Measurements from ENCODE around the gene TEAD4. TPM values are rescaled to one million over a fixed set of nuclear protein-coding genes. Genes with fewer than 3 reads are reported as not detected.
A peak's percentile ranks its signal among the peaks of the same experiment; 100 is the strongest.

The TEAD4 gene
- total RNA-seq, 1 experiment from 2014 or later = 96.8 TPM

GRCh38 chr12:3035815-3036702 is 76.9 kb downstream of the TEAD4 start:
- H3K36me3 Mint-ChIP-seq = peaks cover 35% of the 10 kb centered on the region
- H3K9me3 Mint-ChIP-seq = no peaks in the 10 kb centered on the region
- H3K4me3 Mint-ChIP-seq = no peak overlapping the region
- H3K27ac Mint-ChIP-seq = no peak overlapping the region
- ATAC-seq (no peak), DNase-seq (ENCODE audit: low spot score) (no peak)
- TF ChIP-seq CTCF (IDR thresholded peaks at IDR 0.05) = 0 out of 2 replicates have a peak, but pooled peaks have one; percentile 20
- TF ChIP-seq EMX1 (CRISPR knock-in tag; IDR thresholded peaks at IDR 0.05) = no peak
- TF ChIP-seq NFYB (CRISPR knock-in tag; conservative IDR thresholded peaks at IDR 0.05; ENCODE audit: low read depth) = no peak
- no peak for TF ChIP-seq HMGA2 (CRISPR knock-in tag; IDR thresholded peaks at IDR 0.05)
- TF ChIP-seq, protein P1, sequence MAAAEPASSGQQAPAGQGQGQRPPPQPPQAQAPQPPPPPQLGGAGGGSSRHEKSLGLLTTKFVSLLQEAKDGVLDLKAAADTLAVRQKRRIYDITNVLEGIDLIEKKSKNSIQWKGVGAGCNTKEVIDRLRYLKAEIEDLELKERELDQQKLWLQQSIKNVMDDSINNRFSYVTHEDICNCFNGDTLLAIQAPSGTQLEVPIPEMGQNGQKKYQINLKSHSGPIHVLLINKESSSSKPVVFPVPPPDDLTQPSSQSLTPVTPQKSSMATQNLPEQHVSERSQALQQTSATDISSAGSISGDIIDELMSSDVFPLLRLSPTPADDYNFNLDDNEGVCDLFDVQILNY (CRISPR knock-in tag; IDR thresholded peaks at IDR 0.05) = no peak
- no peak for TF ChIP-seq AFF4 (CRISPR knock-in tag; IDR thresholded peaks at IDR 0.05; ENCODE audit: borderline replicate concordance)
- no peak for TF ChIP-seq PRRX2 (CRISPR knock-in tag; IDR thresholded peaks at IDR 0.05)
- no peak for TF ChIP-seq ATF6 (CRISPR knock-in tag; IDR thresholded peaks at IDR 0.05)
- H3K27me3 Mint-ChIP-seq (ENCODE audit: low read depth) = no peaks in the 10 kb centered on the region
- ChIA-PET CTCF (interaction anchor here (0.5 to 2.7 kb wide), 2 partner anchors 163 to 182 kb away, joined by 3 to 26 read pairs; no protein-coding TSS in a partner anchor), POLR2A (no interaction called here)
- H3K4me1 Mint-ChIP-seq = peaks cover 7% of the 10 kb centered on the region

DNA sequence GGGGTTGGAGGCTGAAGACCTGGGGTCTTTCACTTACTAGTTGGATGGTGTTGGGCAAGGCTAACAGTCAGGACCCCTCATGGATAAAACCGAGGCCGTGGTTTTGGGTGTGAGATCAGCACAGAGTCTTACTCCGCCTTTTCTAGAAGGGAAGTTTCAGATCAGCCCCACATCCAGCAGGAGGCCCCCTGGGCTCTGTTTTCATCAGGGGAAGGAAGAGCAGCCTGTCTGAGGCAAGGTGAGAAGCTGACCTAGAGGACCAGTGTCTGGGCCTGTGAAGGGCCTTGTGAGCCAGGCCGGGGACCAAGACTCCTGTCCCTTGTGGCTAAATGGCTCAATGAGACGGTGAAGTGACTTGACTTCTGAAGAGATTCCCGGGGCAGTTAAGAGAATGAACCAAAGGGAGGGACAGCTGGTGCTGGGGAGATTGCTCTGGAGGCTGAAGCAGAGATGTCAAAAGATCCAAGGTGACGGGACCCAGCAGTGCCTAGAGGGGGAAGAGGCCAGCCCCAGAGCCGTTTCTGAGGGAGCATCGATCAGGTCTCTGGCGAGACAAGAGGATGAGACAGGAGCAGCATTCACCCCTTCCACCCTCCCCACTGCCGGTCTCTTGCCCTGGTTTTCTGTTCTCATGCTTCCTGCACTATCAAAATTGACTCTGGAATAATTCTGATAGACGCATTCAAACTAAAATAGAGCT is 77.9 kb downstream of the TEAD4 start:
- Mint-ChIP-seq H3K4me3 (no peak overlapping the region), H3K9me3 (no peaks in the 10 kb centered on the region), H3K27me3 (ENCODE audit: low read depth) (no peaks in the 10 kb centered on the region), H3K36me3 (peaks cover 34% of the 10 kb centered on the region), H3K27ac (peak overlapping the region; percentile 66), H3K4me1 (peaks cover 7% of the 10 kb centered on the region)
- ATAC-seq (no peak), DNase-seq (ENCODE audit: low spot score) (no peak)
- ChIA-PET CTCF (no interaction called here), POLR2A (interaction anchor here (1.3 kb wide), 1 partner anchor 9 kb away, joined by 3 read pairs; no protein-coding TSS in a partner anchor)
- no peak for TF ChIP-seq IRF2 (CRISPR knock-in tag; IDR thresholded peaks at IDR 0.05; ENCODE audit: borderline replicate concordance, low read depth)
- TF ChIP-seq, protein P2, sequence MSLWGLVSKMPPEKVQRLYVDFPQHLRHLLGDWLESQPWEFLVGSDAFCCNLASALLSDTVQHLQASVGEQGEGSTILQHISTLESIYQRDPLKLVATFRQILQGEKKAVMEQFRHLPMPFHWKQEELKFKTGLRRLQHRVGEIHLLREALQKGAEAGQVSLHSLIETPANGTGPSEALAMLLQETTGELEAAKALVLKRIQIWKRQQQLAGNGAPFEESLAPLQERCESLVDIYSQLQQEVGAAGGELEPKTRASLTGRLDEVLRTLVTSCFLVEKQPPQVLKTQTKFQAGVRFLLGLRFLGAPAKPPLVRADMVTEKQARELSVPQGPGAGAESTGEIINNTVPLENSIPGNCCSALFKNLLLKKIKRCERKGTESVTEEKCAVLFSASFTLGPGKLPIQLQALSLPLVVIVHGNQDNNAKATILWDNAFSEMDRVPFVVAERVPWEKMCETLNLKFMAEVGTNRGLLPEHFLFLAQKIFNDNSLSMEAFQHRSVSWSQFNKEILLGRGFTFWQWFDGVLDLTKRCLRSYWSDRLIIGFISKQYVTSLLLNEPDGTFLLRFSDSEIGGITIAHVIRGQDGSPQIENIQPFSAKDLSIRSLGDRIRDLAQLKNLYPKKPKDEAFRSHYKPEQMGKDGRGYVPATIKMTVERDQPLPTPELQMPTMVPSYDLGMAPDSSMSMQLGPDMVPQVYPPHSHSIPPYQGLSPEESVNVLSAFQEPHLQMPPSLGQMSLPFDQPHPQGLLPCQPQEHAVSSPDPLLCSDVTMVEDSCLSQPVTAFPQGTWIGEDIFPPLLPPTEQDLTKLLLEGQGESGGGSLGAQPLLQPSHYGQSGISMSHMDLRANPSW (CRISPR knock-in tag; conservative IDR thresholded peaks at IDR 0.05; ENCODE audit: low read depth) = no peak
- TF ChIP-seq, protein P3, sequence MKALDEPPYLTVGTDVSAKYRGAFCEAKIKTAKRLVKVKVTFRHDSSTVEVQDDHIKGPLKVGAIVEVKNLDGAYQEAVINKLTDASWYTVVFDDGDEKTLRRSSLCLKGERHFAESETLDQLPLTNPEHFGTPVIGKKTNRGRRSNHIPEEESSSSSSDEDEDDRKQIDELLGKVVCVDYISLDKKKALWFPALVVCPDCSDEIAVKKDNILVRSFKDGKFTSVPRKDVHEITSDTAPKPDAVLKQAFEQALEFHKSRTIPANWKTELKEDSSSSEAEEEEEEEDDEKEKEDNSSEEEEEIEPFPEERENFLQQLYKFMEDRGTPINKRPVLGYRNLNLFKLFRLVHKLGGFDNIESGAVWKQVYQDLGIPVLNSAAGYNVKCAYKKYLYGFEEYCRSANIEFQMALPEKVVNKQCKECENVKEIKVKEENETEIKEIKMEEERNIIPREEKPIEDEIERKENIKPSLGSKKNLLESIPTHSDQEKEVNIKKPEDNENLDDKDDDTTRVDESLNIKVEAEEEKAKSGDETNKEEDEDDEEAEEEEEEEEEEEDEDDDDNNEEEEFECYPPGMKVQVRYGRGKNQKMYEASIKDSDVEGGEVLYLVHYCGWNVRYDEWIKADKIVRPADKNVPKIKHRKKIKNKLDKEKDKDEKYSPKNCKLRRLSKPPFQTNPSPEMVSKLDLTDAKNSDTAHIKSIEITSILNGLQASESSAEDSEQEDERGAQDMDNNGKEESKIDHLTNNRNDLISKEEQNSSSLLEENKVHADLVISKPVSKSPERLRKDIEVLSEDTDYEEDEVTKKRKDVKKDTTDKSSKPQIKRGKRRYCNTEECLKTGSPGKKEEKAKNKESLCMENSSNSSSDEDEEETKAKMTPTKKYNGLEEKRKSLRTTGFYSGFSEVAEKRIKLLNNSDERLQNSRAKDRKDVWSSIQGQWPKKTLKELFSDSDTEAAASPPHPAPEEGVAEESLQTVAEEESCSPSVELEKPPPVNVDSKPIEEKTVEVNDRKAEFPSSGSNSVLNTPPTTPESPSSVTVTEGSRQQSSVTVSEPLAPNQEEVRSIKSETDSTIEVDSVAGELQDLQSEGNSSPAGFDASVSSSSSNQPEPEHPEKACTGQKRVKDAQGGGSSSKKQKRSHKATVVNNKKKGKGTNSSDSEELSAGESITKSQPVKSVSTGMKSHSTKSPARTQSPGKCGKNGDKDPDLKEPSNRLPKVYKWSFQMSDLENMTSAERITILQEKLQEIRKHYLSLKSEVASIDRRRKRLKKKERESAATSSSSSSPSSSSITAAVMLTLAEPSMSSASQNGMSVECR (CRISPR knock-in tag; IDR thresholded peaks at IDR 0.05; ENCODE audit: borderline replicate concordance) = no peak
- no peak for TF ChIP-seq TCF7 (CRISPR knock-in tag; IDR thresholded peaks at IDR 0.05; ENCODE audit: low read depth)
- TF ChIP-seq ZNF263 (CRISPR knock-in tag; IDR thresholded peaks at IDR 0.05; ENCODE audit: low read depth) = no peak
- no peak for TF ChIP-seq IRF1 (CRISPR knock-in tag; IDR thresholded peaks at IDR 0.05)
- TF ChIP-seq ZNF416 (CRISPR knock-in tag; IDR thresholded peaks at IDR 0.05) = no peak

All from WTC11 (cell line).